Glutamatergic neuron (in vitro differentiated cells): ENCODE results near the gene CHST13. TPM values are rescaled to one million over a fixed set of nuclear protein-coding genes. Genes with fewer than 3 reads are reported as not detected.

Experiments used
- DNase-seq: peaks from one replicate; pipeline ENCODE4 v3.0.0; 2022
- H3K27ac Mint-ChIP-seq: one replicate; pipeline ENCODE4 v1.8.0; 2020; ENCODE audit warnings: mild to moderate bottlenecking, mixed read lengths, inconsistent platforms; ENCODE audit not compliant: unreplicated experiment
- H3K27me3 Mint-ChIP-seq: one replicate; pipeline ENCODE4 v1.8.0; 2020; ENCODE audit warnings: mild to moderate bottlenecking, moderate library complexity, mixed read lengths, inconsistent platforms; ENCODE audit not compliant: unreplicated experiment
- H3K36me3 Mint-ChIP-seq: one replicate; pipeline ENCODE4 v1.8.0; 2020; ENCODE audit warnings: mild to moderate bottlenecking, mixed read lengths, inconsistent platforms; ENCODE audit not compliant: unreplicated experiment
- H3K4me1 Mint-ChIP-seq: one replicate; pipeline ENCODE4 v1.8.0; 2020; ENCODE audit warnings: mild to moderate bottlenecking, low read depth, mixed read lengths, inconsistent platforms; ENCODE audit not compliant: unreplicated experiment
- H3K4me3 Mint-ChIP-seq: one replicate; pipeline ENCODE4 v1.8.0; 2020; ENCODE audit warnings: mild to moderate bottlenecking, mixed read lengths, inconsistent platforms; ENCODE audit not compliant: unreplicated experiment
- H3K9me3 Mint-ChIP-seq: one replicate; pipeline ENCODE4 v1.8.0; 2020; ENCODE audit warnings: mild to moderate bottlenecking, moderate library complexity, mixed read lengths, inconsistent platforms; ENCODE audit not compliant: unreplicated experiment
- total RNA-seq: library from RNA; stranded (reverse); fragmentation: NEBNext Ultra II Directional; extraction: Animal tissue kit (Norgen Biotek cat#: 25700); gene quantifications from one replicate; pipeline ENCODE4 v1.2.1, GENCODE V29; 2021; ENCODE audit not compliant: unreplicated experiment
- TF ChIP-seq, protein P1 (sequence below): fragments of 200-600 bp; sonication (generic); IDR thresholded peaks from one replicate; pipeline ENCODE4 v1.5.0; 2021; ENCODE audit not compliant: partially characterized antibody, unreplicated experiment

Gene CHST13
- total RNA-seq, 1 donor from 2014 or later = not detected

DNA sequence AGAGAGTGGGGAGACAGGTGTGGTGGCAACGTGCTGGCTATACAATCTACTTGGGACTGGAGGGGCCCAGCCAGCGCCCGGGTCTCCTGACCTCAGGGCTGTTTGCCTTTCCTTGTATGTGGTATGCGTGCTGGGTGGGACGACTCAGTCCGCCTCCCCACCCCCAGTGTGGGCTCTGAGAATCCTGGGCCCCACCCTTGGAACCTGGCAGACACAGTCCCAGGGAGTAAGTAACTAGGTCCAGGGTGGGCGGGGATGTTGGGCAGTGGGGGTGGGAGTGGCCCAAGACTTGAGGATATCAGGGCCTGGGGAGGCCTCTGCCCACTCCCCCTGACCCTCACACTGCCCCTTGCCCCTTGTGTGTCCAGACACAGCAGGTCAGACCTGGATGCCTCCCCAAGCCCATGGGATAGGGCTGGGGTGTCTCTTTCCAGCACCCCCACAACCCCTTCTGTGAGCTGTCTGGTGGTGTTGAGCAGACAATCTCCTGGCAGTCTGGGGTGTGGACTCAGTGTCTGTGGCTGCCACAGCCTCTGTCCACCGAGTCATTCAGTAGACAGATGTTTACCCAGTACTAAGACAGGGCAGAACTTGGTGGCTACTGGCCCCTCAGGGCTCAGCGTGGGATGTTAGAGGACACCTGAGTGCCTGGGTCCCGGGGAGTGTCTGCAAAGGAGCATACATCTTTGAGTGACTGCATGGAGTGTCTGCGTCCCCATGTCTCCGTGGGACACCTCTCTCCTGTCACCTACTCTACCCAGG lies 1.3 kb downstream of the CHST13 start:
- Mint-ChIP-seq H3K36me3 (no peaks in the 10 kb centered on the region), H3K27me3 (peaks cover 10% of the 10 kb centered on the region), H3K9me3 (peaks cover 2% of the 10 kb centered on the region), H3K4me3 (no peak overlapping the region), H3K4me1 (peaks cover 8% of the 10 kb centered on the region), H3K27ac (no peak overlapping the region)
- TF ChIP-seq, protein P1, sequence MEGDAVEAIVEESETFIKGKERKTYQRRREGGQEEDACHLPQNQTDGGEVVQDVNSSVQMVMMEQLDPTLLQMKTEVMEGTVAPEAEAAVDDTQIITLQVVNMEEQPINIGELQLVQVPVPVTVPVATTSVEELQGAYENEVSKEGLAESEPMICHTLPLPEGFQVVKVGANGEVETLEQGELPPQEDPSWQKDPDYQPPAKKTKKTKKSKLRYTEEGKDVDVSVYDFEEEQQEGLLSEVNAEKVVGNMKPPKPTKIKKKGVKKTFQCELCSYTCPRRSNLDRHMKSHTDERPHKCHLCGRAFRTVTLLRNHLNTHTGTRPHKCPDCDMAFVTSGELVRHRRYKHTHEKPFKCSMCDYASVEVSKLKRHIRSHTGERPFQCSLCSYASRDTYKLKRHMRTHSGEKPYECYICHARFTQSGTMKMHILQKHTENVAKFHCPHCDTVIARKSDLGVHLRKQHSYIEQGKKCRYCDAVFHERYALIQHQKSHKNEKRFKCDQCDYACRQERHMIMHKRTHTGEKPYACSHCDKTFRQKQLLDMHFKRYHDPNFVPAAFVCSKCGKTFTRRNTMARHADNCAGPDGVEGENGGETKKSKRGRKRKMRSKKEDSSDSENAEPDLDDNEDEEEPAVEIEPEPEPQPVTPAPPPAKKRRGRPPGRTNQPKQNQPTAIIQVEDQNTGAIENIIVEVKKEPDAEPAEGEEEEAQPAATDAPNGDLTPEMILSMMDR = no peak
- peak; percentile 12 for DNase-seq

DNA sequence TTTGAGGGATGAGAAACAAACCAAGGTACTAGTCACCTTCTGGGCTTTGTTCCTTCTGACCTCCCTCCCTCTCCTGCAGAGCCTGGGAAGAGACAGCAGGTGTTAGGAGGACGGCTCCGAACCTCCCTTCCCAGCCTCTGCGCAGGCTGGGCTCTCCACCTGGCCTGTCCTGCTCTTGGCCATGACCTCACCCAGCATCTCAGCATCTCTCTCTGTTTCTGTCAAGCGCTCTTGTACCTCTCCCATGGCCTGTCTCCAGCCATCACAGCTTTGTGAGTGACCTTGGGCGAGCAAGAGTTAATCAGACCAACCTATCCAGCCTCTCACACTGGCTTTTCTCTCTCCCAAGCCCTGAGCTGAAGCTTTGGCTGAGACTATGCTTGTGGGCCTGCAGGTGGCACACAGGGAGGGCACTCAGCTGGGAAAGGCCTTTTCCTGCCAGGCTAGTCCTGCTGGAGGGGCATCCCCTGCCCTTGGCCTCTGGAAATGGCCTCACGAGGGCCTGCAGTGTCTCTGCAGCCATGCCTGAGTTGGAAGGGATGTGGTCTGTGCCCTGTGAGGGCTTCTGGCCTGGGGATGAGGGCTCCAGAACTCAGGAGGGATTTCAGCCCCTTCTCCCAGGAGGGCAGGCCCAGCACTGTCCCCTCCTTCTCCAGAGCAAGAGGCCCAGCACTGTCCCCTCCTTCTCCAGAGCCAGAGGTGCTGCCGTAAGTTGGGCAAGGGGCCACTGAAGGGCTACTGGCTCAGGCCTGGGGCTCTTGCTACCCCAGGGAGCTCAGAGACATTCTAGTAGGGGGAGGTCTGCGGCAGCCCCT lies 2.1 kb downstream of the CHST13 start:
- peaks cover 7% of the 10 kb centered on the region for H3K4me1 Mint-ChIP-seq
- H3K9me3 Mint-ChIP-seq = peaks cover 2% of the 10 kb centered on the region
- H3K4me3 Mint-ChIP-seq = no peak overlapping the region
- DNase-seq = peak; percentile 12
- no peaks in the 10 kb centered on the region for H3K36me3 Mint-ChIP-seq
- peaks cover 10% of the 10 kb centered on the region for H3K27me3 Mint-ChIP-seq
- H3K27ac Mint-ChIP-seq = no peak overlapping the region
- TF ChIP-seq, protein P1 = no peak

DNA sequence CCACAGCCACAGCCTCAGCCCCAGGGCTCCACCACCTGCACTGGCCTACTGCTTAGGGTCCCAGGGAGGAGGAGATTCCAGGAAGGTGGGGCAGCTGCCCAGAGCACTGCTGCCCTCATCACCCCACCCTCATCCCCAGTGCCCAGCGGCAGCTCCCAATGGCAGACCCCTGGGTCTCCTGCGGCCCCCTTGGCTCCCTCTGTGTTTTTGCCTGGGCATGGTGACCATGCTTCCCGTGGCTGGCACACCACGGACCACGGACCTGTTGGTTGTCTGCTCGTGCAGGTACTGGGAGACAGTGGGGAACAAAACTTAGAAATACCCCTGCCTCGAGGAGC lies 2.7 kb downstream of the CHST13 start:
- H3K27me3 Mint-ChIP-seq = peaks cover 10% of the 10 kb centered on the region
- H3K36me3 Mint-ChIP-seq = no peaks in the 10 kb centered on the region
- no peak overlapping the region for H3K27ac Mint-ChIP-seq
- H3K9me3 Mint-ChIP-seq = peaks cover 2% of the 10 kb centered on the region
- DNase-seq = peak; percentile 4
- H3K4me3 Mint-ChIP-seq = no peak overlapping the region
- TF ChIP-seq, protein P1 = no peak
- peaks cover 5% of the 10 kb centered on the region for H3K4me1 Mint-ChIP-seq

DNA sequence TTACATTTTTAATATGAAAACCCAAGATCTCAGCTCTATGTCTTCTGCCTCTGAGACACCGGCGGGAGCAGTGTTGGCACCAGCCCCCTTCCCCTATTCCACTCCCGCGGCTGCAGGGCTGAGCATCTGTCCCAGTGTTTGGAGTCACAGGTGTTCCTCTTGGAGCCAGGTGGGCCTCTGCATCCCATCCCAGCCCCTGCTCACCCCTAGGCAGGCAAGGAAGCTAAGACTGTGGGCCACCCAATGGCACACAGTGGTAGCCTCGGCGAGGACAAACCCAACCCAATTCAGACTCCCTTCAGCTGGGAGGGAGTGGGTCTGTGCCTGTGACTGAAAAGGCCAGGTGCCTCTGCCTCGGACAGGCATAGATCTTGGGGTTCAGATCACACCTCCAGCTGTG lies 3.1 kb downstream of the CHST13 start:
- Mint-ChIP-seq H3K4me3 (no peak overlapping the region), H3K27ac (no peak overlapping the region), H3K36me3 (no peaks in the 10 kb centered on the region), H3K4me1 (peaks cover 3% of the 10 kb centered on the region), H3K9me3 (peaks cover 2% of the 10 kb centered on the region), H3K27me3 (peaks cover 10% of the 10 kb centered on the region)
- TF ChIP-seq, protein P1 = no peak
- DNase-seq = peak; percentile 6
